Fibroblast of upper back skin (primary cell): ENCODE data around the gene FGF3.

Experiments
- DNase-seq: peaks from one replicate; pipeline ENCODE4 v3.0.0-alpha.2; 2013

Gene FGF3

DNA sequence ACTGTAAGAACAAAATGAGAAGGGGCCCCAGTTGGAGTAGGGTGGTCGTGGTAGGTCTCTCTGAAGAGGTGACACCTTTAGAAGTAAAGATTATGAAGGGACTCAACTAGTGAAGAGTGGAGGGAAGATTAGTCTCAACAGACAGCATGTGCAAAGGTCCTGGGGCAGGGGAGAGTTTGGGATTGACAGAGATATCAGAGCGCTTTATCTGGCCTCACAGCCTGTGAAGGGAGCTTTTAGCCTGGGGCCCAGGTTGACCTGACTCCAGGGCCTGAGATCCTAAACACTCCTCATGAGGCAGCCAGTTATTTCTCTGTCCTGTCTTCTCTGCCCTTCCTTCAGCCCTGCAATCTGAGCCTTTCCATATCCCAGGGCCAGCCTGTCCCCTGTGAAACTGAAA, 16.2 kb downstream of the FGF3 start:
- no peak for DNase-seq

DNA sequence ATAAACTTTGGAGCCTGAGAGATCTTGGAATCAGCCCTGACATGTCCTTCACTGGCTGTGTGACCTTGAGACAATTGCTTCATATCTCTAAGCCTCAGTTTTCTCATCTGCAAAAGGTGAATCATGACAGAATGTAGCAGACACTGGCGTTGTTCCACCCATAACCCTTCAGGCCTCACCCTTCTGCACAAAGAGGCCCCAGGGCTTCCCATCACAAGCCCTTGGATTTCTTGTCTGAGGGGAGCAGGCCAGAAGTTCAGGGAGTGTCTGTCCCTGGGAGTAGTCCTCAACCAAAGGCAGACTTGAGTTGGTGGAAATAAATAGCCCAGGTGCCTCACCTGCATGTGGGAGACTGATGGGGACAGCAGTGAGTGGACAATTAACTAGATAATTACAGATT, 16.6 kb downstream of the FGF3 start:
- no peak for DNase-seq

DNA sequence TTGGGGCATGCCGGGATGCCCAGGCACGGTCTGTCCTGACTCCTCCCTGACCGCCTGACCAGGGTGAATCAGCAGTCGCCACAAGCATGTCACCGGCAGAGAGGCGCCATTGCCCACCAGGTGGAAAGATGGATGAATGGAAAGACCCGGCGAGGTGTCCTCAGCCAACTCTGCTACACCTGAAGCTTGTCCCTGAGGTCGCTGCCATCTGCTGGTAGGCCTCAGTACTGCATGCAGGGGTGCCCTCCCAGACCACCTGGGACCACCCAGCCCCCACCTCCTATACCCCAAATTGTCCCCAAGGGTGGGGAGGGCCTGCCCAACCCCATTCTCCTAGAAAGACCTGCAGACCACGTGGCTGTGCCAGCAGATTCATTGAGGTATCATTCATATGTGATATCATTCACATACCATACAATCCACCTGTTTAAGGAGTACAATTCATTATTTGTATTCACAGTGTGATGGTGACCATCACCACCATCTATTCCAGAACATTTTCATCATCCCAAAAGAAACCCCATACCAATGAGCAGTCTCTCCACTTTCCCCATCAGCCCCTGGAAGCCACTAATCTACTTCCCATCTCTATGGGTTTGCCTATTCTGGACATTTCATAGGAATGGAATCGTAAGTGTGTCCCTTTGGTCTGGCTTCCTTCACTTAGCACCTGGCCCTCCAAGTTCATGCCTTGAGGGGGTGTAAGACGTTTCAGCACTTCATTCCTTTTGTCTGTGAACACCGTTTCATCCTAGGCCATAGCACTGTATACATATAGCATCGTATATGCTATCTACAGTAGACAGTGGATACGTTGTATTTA, 17.5 kb downstream of the FGF3 start:
- DNase-seq, result peak; percentile 7

DNA sequence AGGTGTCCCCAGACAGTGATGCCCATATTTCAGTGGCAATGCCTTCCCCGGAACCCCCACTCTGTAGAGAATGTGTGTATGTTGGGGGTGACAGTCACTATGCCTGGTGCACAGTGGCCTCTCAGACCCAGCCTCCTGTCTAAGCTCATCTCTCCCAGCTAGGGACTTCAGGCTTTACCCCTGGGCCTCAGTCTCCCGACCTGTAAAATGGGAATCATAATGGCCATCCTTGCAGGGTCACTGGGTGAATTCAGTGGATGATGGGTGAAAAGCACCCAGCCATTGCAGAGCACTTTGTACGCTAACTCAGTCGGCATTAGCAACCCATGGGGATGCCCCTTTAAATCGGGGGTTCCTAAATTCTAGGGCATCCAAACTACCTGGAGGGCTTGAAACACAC, 18.9 kb downstream of the FGF3 start:
- no peak for DNase-seq

DNA sequence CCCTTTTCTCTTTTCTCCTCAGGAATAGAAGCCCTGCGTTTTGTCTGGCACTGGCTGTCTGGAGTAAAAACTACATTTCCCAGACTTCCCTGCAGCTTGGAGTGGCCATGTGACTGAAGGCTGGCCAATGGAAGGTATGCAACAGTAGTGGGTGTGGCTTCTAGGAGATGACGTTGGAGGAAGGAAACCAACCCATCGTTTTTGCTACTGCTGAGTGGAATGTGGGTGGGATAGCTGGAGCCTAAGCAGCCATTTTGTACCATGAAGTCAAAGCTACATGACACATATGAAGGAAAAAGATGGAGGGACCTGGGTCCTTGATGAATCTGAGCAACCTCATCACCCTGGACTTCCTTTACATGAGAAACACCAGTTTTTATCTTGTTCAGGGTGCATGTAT, 19.6 kb downstream of the FGF3 start:
- peak; percentile 12 for DNase-seq

DNA sequence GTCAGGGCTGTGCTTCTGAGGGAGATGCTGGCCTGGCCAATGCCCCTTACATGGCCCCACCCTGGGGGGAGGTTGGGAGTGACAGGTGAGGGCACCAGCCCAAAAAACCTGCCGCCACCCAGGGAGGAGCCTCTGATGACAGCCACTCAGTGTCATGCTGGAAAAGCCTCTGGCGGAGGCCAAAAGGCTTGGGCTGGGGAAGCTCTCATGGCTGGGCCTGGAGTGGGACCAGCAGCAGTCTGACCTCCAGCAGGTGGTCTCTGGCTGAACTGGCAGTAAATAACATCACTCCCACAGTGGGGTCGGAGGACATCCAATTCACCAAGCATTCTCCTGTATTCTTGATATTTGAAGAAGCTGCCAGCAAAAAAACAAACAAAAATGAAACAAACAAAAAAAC, 20.1 kb downstream of the FGF3 start:
- DNase-seq, result no peak

DNA sequence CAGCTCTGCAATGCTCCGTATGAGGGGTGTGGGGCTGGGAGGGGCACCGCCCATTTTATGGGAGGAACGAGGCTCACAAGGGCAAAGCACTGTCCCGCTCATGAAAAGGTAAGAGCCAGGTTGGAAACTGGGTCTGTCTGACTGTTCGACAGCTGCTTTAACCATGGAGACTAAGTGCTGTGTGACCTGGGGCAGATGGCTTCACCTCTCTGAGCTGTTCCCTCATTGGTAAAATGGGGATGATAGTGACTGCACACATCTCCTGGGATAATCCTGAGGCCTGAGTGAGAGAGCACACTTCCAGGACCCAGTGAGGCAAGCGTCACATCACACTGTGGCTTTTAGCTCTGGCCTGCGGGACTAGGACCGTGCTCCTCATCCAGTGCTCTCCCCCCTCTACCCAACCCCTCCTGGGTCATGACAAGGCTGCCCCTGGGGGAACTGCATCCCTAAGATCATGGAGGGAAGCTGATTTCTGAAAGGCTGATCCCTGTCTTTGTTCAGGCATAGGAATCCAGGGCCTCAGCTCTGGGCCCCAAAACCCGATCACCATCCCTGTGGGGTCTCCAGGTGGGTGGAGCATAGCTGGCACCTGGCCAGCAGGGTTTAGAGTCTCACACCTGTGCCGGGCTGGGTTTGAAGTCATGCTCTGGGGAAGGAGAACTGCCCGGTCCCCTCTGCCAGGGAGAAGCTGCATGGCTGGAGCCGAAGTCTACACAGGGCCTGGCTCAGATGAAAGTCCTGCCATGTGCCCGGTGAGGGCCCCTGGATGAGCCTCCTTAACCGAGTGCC, 21.3 kb downstream of the FGF3 start:
- no peak for DNase-seq

DNA sequence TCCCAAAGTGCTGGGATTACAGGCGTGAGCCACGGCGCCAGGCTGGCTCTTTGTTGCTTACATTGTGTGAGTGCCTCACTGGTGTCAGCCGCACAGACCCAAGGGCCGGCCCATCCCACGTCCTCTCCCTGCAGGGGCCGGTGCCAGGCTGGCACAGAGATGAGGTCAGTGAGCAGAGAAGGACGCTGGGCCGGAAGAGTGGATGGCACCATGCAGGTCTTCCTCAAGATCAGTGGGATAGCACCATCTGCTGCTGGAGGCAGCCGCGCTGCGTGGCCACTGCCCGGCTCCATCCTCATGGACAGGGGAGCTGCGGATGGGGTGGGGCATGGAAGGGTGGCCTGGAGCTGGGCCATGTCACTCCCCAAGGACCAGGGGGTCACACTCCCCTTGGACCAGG, 22.1 kb downstream of the FGF3 start:
- no peak for DNase-seq

DNA sequence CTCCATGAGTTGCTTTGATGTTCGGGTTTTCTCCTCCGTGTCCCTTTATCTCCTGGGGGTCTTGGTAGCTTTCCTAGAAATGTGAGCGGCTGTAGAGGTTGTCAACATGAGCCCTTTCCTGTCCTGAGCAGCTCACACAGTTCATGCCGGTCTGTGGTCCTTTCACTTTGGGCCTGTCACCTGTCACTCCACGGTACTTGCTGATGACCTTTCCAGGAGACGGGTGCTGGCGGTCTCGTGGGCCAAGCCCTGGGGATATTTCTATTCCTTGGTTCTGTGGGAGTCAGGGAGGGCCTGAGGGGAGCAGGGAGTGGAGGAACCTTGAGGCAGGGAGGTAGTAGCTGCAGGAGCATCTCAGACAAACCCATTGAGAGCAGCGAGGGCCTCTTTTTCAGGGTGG, 23.2 kb downstream of the FGF3 start:
- DNase-seq, result no peak

DNA sequence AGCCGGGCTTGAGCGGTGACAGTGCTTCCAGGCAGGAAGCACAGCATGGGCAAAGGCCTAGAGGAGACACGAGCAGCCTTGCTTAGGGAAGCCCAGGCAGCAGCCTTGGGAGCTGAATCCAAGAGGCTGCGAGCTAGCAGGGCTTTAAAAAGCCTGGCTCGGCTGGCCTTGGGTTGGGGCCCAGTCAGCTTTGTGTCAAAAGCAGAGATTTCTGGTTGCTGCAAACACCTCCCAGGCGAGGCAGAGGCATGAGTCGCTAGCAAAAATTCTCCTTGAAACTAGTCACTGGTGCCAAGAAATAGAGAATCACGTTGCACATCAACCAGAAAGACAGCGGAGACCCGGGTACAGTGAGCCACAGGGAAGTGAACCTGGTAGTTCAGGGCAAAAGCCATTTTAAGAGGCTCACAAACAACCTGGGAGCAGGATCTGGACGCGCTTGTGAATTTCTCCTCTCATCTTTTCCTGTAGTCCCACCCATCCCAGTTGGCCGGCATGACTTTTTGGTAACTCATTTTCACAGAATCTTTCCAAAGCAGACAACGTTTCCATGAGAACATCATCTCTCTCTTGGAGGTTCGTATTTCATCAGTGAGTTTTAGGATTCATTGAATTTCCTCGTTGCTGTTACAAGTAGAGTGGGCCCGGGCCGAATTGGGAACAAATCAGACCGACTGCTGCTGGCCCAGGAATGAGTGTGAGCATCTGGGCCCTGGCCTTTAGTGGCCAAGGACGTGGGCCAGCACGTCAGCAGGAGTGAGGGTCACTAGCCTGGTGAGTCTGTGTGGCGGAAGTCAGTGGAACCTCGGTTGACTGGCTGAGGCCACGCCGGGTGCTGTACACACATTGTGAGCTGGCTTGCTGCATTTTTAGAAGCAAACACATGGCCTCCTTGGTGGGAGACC, 27.7 kb downstream of the FGF3 start:
- peak; percentile 90 for DNase-seq

DNA sequence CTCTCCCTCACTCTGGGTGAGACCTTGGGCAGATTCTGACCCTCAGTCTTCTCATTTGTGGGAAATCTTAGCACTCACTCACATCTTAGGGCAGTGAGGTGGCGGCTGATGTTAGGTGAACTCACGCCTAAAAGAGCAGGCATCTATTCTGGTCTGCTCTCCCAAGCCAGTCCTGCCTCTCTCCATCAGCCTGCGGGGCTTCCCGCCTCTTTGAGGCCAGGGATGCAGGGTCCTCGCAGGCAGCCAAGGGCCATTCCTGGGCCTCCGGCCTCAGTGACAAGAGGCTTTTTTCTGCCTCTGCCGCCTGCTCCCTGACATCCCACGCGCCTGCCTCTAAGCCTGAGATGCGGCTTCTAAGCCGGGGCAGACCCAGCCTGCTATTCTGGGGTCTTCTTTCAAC, 30.3 kb downstream of the FGF3 start:
- DNase-seq, result no peak

DNA sequence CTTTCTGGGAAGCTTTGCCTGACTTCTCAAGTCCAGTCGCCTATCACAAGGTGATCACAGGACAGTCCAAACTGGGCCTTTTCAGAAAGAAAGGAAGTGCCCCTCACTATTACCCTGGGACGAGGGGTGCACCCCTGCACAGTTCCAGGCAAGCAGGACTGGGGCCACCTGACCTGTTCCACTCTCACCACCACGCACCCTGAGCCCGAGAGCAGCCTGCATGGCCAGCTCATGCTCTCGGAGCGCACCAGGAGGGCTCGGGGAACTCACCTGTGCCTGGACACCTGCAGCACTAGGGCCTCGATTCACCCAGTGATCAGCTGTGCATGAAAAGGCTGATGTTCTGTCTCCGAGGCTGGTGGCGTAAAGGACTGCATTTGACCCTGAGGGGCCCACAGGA, 31.3 kb downstream of the FGF3 start:
- no peak for DNase-seq

DNA sequence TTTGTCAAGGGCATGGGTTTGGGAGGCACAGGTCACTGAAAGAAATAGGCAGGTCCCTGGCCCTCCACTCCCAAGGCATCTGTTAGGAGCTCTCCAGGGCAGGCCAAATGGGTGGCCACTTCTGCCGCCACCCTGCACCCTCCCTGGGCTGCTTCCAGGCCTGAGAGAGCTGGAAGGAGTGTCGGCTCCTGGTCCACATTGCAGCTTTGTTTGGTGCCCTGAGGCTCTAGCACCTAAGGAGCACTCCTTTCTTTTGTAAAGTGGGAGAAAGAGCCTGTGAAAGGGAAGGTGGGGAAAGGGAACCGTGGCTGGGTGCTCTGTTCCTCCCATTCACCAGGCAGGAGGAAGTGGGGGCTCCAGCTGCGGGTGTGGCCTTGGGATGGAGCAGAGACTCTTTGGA, 31.8 kb downstream of the FGF3 start:
- no peak for DNase-seq

DNA sequence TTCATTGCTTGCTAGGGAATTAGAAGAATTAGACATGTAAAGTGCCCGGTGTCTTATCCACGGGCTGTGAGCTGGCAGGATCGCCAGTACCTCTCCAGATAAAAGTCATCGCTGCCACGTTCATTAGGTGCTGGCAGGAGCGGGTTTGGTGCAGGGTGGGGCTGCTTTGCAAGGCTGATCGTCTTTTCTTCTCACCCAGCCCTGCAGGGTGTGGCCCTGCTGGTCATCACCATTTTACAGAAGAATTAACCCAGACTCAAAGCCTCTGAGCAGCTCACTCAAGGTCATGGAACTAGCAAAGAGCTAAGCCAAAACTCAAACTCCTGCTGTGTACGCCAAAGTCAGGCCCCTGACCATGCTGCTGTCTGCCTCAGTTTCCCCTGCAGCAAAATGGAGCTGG, 38.0 kb downstream of the FGF3 start:
- no peak for DNase-seq

DNA sequence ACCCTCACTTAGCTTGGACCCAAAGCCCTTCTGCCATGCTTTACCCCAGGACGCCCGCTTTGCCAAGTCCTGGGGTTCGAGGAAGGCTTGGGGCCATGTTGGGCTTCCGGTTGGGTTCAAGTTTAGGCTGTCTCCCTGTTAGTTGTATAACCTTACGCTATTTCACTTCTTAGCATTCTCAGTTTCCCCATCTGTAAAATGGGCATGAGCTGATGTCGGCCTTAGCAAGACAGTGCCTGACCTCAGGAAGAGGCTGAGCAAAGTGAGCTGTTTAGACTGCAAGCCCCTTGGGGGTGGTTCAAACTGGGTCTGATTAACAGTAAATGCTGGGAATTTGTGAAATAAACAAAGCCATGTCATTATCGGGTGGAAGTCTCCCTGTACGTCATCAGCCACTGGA, 40.8 kb downstream of the FGF3 start:
- DNase-seq, result no peak

DNA sequence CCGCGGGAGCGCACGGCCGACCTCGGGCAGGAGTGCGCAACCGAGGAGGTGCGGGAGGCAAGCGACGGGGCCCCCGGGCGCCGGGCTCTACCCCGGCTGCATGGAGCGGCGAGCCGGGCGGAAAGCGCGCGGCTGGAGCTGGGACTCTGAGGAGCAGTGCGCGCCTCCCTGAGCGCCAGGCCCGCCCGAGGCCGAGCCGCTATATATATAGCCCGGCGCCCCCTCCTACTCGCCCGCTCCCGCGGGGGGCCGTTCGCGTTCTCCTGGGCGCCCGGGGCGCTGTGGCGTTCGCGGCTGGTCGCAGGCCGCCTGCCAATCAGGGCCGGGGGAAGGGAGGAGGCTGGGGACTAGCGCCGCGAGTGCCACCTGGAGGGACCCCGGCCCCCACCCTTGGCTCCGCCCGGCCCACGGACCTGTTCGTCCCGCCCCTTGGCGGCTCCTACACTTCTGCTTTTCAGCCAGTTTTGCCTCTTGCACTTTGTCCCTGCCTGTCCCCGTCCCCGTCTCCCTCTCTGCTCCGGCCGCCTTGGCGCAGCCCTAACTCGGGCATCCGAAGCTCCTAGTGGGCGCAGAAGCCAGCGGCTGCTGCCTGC, 44.0 kb downstream of the FGF3 start, which contains the start of gene FGF4:
TSS of gene FGF4 (minus strand) at position 179 of the 593 bp plus-strand sequence. CDS start 257 bp downstream, outside the sequence.
- no peak for DNase-seq

DNA sequence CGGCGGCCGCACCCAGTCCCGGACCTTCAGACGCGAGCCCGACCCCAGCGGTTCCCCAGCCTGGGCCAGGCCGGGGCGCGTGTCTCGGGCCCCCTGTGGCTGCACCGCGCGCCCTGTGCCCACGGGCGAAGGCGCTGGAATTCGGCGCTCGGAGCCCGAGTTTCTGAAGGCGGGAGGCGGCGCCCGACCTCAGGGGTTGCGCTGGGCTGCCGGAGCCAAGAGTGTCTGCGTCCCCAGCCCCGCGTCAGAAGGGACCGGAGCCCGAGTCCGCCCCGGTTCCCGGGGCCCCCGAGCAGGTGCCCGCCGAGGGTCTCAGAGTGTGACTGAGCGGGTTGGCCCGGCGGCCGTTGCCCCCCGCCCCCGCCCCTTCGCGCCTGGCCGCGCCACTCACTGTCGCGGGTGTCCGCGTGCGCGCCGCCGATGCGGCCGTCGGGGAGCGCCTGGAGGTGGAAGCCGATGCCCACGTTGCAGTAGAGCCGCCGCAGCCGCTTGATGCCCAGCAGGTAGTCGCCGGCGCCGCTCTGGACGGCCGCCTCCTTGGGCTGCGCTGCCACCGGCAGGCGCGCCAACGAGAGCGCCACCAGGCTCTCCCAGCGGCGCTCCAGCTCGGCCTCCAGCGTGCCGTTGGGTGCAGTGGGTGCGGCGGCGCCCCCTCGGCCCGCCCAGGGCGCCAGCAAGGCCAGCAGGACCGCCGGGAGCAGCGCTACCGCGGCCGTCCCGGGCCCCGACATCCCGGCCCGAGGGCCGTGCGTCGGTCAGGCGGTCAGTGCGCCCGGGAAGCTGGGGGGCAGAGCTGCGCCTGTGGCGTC, 44.7 kb downstream of the FGF3 start:
- DNase-seq, result no peak

DNA sequence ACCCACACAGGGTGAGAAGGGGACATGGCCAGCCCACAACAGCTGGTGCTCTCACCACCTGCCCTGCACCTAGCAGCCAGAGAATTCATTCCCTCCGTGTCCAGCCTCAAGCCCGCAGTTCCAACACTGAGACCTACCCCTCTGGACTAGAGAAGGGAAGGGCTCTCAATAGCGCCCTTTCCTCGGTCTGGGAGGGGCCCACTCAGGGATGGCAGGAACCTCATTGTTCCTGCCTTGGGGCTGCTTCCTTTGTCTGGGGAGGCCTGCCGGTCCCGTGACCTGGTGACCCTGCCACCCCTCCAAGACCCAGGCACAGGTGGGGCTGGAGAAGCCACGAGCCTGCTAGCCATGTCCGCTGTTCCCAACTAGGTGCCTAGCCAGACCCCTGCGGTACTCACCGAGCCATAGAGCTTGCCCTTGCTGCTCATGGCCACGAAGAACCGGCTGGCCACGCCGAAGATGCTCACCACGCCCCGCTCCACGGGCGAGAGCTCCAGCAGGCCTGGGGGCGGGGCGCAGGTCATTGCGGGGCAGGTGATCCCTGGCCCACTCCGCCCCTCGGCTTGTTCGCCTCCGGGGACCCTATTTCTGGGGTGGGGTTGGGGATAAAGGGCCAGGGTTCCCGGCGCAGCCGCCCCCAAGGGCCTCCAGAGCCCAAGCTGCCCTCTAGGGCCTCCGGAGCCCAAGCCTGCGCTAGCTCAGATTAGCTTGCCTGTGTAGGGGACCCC, 45.4 kb downstream of the FGF3 start:
- no peak for DNase-seq

DNA sequence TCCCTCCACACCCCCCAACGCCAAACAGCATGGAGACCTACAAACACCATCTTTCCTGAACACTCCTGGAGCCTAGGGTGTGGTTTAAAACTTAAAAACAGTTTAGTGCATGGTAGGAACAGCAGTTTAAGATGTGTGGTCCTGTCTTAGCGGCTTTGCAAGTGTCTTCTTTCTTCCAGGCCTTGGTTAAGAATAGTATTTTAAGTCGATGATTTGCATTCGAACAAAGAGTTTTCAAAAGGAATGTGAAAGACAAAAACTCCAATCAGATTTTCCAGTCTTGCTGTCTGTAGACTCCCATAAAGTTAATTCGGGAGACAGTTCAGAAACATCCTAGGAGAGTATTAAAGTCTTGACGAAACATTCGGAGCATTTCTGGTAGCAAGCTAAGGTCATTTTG, 47.8 kb downstream of the FGF3 start:
- DNase-seq, result no peak

DNA sequence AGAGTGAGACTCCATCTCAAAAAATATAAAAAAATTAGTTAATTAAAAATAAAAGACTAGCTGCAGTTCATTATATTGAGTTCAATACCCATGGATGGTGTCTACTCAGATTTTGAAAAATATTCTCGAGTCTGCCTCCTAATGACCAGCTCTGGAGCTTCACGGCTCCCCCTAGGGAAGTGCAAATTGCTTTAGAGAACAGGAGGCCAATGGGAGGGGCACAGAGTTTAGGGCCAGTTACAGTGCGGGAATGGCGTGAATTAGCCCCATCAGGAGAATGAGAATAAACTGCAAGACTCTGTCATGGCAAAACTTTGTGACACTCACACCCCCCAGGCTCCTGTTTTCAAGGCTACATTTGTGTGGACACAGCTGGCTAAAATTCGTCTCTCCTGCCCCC, 48.7 kb downstream of the FGF3 start:
- DNase-seq, result no peak

DNA sequence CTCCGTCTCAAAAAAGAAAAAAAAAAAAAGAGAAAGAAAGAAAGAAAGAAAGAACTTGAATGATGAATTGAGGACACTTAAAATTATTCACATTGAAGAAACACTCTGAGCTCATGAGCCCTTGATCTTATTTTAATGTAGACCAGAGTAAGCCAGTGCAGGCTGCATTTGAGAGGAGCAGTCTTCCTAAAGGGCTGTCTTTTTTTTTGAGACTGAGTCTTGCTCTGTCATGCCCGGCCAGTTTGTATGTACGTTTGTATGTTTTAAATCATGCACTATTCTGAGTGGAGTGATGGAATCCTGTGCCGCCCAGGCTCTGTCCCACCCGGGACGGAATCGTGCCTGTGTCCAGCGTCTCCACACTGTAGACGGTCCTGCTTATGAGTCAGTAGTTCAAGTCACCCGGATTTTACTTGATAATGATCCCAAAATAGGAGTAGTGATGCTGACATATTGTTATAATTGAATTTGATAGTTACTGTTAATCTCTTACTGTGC, 53.7 kb downstream of the FGF3 start:
- no peak for DNase-seq
